ENCODE data around the gene NT5C1A.

The NT5C1A gene

DNA sequence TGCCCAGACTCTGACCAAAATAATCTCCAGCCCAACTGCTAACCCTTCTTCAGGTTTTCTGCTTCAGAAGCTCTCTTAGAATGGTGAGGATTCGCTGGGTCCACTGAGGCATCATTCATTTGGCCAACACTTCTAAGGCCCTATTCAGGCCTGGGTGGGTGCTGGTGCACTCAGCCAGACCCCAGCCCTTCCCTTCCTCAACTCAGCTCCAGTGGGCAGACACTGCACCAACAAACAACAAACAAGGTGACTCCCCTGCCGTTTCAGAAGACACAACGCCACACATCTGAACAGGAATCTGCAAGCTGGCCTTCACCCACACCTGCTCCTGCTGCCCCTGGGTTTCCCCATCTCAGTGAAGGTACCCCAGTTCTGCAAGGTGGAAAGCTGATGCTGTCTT is 38.5 kb downstream of the NT5C1A start:
- no peak for DNase-seq

DNA sequence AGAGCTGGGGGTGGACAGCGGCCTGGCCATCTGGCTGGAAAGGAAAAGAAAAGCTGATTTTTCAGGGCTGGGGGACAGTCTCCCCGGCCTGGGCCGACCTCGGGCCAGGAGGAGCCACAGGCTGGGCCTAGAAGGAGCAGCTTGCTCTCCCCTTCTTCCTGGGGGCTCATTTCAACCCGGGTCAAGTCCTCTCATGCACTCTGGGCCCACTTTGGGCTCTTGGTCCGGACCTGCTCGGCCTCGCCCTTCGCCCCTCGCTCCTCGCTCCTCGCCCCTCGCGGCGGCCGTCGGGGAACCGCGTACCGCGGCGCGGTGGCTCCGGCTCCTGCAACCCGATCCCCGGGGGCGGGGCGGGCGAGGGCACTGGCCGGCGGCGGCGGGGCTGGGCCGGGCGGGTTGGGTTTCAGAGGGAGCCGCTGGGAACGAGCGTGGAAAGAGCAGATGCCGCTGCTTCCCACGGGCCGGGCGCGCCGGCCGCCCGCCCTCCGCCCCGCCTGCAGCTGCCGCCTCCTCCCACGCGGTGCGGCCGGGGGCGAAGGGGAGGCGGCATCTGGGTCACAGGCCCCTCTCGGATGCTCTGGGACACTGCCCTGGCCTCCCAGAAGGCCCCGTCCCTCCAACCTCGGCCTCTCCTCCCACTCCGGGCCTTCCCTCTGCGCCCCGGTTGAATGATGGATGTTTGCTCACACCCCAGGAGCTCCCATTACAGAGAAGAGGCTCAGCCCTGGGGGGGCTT is 39.1 kb downstream of the NT5C1A start:
- DNase-seq = no peak

DNA sequence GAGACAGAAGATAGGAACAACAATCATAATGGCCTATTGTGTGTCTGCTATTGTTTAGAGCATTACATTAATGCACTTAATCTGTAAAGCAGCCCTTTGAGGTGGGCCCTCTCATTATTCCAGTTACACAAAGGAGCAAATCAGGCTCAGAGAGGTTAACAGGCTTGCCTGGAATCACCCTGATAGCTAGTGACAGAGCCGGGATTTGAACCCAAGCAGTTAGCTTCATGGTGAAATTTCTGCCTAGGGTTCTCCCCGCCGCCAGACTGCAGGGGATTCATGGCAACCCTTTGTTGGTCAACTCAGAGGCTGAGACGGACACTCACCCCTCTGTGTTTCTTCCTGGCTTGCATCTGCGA is 39.6 kb downstream of the NT5C1A start:
- no peak for DNase-seq

DNA sequence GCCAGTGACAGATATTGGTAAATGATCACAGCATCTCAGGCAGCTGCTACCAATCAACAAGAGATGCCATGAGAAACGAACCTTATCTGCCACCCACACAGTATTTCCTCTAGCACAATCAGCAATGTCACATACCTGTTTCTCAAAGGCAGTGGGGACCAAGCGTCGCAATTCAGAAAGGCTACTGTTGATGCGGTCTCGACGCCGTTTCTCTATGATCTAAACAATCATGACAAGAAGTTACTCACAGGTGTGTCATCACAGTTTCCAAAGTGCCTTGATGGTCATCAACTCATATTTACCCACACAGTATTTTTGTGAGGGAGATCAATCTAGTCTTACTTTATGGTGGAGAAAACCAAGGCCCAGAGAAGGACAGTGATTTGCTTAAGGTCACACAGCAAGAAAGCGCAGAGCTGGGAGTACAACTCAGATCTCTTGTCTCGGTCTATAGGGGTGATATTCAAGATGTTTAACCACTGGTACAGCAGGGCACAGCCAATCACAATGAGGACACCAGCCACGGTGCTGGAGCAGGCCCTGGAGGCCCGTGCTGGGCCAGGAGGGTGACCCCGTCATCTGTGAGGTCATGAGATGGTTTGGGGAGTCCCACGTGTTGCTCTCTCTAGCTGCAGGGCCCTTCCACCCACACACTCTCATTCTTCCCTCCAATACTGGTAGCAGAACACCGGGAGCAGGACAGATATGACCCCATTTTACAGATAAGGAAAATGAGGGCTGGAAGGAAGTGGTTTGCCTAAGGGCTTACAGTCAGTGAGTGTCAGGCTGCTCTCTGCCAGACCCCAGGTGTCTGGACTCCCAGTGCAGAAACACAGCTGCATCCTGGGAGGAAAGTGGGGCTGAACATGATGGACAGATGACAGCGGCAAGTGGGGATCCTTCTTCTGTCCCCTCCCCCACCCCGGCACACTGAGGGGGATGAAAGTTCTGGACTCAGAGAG is 40.3 kb downstream of the NT5C1A start:
- DNase-seq = peak in 1 of 2 experiments; percentile 19

DNA sequence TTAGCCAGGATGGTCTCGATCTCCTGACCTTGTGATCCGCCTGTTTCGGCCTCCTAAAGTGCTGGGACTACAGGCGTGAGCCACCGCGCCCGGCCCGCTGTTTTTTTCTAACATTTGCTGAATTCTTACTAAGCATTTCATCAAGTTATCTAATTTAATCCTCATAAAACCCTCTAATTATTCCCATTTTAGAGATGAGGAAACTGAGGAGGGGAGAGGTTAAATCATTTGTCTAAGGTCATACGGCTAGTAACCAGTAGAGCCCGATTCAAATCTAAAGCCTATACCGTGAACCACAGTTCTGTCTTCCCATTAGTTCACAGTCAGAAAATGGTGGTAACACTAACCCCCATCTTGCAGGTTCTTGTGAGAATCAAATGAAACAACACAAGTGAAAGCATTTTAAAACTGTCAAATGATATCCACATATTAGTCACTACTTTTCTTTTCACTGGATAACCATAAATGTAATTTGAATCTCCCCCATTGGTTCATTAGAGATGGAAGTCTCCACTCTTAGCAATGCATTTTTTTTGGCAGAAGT is 43.0 kb downstream of the NT5C1A start:
- DNase-seq = no peak

DNA sequence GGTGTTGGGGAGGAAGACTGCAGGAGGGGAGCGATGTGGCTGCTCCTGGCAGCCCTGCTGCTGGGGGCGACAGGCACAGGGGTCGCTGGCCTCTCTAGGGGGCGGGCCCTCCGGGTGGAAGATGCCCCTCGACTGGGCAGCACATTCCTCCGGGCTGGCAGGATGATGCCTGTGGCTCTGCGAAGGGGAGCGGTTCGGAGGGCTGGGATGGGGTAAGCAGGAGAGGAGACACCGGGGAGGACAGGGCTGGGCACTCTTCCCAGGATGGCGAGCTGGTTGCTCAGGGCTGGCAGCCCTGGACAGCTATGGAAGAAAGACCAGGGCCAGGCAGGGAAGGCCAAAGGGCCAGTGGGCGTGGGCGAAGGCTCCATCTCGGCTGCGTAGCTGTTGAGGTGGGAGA is 45.3 kb downstream of the NT5C1A start:
- DNase-seq = no peak

DNA sequence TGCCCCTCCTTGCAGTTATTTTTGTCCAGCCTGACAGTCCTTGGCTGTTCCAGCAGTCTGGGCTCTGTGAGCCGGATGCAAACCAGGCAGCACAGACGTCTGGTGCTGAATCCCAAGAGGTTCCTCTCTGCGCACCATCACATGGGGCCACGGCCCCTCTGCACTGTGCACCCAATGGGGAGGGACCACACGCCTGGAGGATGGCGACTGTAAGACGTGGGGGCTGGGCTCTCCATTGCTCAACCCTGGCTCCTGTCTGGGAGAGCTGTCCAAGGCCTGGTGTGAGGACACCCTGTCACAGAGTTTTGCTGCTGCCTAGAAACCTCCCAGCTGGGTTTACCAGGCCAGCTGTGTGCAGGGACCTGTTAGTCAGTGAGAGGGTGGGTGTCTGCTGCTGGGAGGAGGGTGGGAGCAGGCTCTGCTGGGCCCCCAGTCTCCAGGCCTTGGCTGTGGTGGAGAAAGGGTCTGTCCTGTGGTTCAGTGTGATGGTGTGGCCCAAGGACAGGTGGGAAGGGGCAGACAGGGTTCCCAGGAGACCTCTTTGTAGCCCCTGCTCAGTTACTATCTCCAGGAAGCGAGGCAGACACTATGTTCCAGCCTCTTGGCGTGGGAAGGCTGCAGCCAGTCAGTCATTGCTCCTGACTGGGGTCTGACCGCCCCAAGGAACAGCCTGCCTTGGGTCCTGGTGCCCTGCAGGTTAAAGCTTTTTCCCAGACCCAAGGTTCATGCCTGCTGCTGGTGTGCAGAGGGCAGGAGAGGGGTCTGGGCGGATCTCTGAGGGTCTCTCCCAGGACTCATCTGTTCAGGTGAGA is 46.2 kb downstream of the NT5C1A start:
- DNase-seq = no peak

DNA sequence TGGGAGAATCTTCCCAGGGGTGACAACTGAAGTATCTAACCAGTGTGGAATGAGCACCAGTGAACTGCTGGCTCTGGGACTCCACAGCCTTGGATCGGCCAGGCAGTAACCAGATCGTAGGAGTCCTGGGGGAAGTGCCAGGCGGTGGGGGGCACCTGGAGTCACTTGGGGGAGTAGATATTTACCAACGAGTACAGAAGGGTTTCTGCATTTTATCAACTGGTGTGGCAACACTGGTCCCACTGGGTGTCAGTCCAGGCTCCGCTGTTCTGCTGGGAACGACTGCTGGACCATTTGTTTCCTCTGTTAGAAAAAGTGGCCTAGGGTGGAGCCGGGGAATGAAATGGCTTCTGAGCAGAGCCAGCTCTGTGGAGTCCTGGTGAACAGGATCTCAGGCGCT is 46.9 kb downstream of the NT5C1A start:
- DNase-seq = no peak

DNA sequence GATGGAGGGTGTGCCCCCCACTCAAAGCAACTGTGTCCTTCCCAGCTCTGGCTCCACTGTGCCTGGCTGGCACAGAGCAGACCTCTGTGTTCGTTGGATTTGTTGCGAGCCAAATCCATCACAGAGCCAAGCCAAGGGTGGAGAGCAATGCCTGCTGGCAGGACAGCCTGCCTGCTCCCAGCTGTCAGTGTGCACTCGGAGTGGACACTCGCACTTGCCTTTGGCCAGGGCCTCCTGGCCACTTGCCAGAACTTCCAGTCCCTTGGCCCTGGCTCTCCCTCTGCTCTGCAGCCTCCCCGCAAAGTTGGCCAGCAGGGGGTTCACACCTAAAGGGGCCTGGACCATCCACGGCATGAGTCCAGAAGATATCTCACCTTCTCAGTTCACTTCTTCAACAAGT is 48.9 kb downstream of the NT5C1A start:
- DNase-seq = no peak

DNA sequence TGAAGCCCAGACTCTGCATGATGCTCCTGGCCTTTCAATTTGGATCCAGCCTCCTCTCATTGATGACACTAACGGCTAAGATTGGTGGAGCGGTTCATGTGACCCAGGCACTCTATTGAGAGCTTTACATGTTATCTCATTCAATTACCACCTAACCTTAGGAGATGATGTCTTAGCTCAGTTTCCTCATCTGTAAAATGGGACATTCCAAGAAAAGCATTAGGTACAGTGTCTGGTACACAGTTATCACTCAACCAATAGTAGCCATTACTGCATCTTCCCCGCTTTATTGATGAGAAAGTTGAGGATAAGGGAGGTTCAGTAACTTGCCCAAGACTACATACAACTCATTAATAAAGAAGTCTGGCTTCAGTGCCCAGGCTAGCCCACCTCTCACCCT is 49.5 kb downstream of the NT5C1A start:
- no peak for DNase-seq

DNA sequence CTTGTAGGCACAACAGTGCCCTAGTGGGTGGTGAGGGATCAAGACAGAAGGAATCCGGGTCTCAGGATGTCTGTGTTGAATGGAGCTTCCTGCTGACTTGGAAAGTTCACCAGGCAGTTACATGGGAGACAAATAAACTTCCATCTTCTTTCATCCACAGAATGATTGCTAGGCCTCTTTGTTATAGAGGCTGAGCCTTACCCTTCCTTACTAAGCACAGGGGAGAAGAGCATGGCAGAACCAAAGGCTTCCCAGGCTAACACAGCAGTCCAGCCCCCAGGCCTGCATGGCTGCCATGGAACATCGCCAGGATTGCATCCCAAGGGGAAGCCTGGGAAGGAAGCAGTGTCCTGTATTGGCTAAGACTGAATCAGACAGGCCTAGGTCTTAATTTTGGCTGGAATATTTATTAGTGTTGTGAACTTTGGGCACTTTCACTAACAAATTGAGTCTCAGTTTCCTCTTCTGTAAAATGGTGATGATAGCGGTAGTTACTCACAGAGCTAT is 51.2 kb downstream of the NT5C1A start:
- DNase-seq = no peak

DNA sequence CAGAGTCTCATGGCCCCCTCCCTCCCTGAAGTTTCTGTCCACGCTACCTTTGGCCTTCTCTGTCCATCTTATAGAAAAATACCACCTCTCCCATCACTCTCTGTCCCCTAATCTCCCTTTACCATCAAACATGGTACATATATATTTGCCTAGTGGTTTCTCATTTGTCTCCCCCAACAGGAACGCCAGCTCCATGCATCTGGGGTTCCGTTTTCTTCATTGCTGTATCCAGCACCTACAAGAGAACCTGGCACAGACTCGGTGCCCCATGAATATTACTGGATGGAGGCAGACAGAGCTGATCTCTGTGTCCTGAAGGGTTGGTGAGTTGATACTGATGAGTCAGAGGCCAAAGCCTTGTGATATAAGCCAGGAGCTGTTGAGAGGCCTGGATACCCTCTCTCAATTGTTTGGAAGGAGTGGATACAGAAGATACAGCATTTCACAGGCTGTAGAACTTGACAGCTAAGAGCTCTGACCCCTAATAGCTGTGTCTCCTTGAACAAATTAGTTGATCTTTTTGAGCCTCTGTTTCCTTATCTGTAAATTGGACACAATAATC is 54.3 kb downstream of the NT5C1A start:
- DNase-seq = no peak

DNA sequence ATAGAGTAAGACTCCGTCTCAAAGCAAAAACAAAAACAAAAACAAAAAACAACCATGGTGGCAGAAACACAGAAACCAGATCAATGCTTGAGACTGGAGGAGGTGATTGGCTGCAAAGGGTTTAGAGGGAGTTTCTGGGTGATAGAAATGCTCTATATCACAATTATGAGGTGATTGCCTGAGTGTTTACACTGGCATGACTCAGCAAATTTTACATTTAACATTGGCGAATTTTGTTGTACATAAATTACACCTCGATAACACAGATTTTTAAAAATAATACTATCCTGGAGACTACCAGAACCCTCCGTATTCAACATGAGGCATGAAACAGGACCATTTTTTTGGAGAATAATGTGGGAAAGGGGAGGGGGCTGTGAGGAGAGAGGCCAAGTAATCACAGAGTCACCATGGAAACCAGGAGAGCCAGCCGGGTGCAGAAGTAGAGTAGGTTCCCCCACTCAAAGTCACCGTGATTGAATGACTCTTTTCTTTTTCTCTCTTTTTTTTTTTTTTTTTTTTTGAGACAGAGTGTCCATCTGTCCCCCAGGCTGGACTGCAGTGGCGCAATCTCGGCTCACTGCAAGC is 56.7 kb downstream of the NT5C1A start:
- DNase-seq = no peak

DNA sequence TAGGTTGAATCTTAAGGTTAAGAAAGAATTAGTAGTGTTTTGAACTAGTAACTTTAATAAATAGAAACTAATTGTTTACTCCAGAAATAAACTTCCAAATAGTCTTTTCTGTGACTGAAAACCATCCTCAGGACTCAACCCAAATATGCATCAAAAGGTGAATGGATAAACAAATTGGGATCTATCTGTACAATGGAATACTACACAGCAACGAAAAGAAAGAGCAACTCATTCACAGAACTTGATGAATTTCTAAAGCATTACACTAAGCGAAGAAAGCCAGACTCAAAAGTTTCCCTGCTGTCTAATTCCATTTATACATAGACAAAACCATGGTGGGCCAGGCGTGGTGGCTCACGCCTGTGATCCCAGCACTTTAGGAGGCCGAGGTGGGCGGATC is 57.4 kb downstream of the NT5C1A start:
- DNase-seq = no peak

DNA sequence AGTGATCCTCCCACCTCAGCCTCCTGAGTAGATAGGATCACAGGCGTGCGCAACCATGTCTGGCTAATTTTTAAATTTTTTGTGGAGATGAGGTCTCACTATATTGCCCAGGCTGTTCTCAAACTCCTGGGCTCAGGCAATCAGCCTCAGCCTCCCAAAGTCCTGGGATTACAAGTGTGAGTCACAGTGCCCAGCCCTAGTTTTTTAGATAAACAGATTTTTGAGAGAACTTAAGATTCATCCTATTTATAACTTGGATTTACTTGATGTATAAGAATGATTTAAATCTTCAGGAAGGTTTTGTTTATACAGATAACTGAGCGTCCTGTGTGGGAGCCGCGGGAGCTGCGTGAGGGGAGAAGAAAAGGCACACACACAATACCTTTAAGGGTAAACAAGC is 58.7 kb downstream of the NT5C1A start:
- DNase-seq = no peak

DNA sequence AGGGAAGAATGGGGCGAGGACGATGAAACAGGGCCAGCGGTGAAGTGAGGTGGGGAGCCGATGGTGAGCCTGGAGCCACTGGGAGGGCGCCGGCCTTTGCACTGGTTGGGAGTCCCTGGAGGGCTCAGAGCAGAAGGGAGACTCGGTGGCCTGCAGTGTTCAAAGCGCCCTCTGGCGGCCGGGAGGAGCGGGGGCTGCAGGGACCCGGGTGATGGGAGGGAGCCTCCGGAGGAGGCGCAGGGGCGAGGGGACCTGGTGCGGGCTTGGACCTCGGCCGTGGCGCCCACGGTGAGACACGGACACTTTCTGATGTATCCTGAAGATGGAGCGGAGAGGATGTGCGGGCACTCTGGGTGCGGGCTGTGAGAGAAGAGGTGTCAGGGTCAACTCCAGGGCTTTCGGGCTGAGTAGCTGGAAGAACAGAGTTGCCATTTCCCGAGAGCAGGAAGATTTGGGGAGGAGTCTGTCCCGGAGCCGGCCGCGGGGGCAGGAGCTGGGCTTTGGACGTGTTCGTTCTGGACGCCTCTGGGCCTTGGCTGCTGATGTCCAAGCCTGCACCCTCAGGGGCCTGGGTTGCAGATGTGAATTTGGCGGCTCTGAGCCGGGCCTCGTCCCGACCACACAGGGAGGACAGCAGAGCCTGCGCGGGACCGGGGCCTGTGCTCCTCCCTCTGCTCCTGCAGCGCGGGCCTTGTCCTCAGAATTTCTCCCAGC is 62.1 kb downstream of the NT5C1A start:
- peak; percentile 90 for DNase-seq
